ENCODE results near the gene BICRA.

GRCh38 chr19:47650700-47651099 is 41.8 kb downstream of the BICRA start:
- no peak for TF ChIP-seq CTCF (optimal IDR thresholded peaks at IDR 0.05 in 1 of 3, IDR thresholded peaks at IDR 0.05 in 1 of 3, conservative IDR thresholded peaks at IDR 0.05 in 1 of 3; ENCODE audit: extremely low read depth in 1 of 3, insufficient read depth in 2 of 3, low read length in 3 of 3)
- no peak for TF ChIP-seq EZH2 (IDR thresholded peaks at IDR 0.05; ENCODE audit: low read length)

Measured in keratinocyte (primary cell).